Naive thymus-derived CD8-positive, alpha-beta T cell (primary cell): ENCODE measurements around the gene YTHDF1. TPM values are rescaled to one million over a fixed set of nuclear protein-coding genes. Genes with fewer than 3 reads are reported as not detected.

Source experiments
- ATAC-seq, 2 donors: fragments of 150-1000 bp; cut with Tn5 transposase in 1 of 2; sonication (Bioruptor Pico), chemical (Tn5 transposase) in 1 of 2; 1 replicate in 1 of 2; 2 replicates in 1 of 2; pipeline ENCODE4 v1.10.0; 2021; ENCODE audit warnings: mild to moderate bottlenecking in 2 of 2, moderate library complexity in 2 of 2
- POLR2A ChIA-PET: fragments of 350-600 bp; sonication (Branson Sonifier 250); formaldehyde crosslinking; loops from one replicate; lab custom pipeline; 2021; ENCODE audit warnings: antibody characterized with exemption; lab: Charles Lee
- DNase-seq, 10 donors: peaks; one replicate each; pipeline versions ENCODE4 v3.0.0 to v3.0.0-alpha.2; 2020 to 2022
- H3K27ac Mint-ChIP-seq, 10 donors: one replicate each; pipeline ENCODE4 v1.8.0; 2020 to 2022; ENCODE audit warnings: mild to moderate bottlenecking in 10 of 10, mixed read lengths in 10 of 10, moderate library complexity in 4 of 10, inconsistent platforms in 1 of 10
- H3K27me3 Mint-ChIP-seq, 5 donors: one replicate each; pipeline ENCODE4 v1.8.0; 2021 to 2022; ENCODE audit warnings: mixed read lengths in 5 of 5
- H3K36me3 Mint-ChIP-seq, 3 donors: one replicate each; pipeline ENCODE4 v1.8.0; 2020 to 2022; ENCODE audit warnings: mixed read lengths in 3 of 3, mild to moderate bottlenecking in 2 of 3, inconsistent platforms in 1 of 3
- H3K4me1 Mint-ChIP-seq, 4 donors: one replicate each; pipeline ENCODE4 v1.8.0; 2021 to 2022; ENCODE audit warnings: mixed read lengths in 4 of 4
- H3K4me3 Mint-ChIP-seq, 10 donors: one replicate each; pipeline ENCODE4 v1.8.0; 2020 to 2022; ENCODE audit warnings: mild to moderate bottlenecking in 10 of 10, mixed read lengths in 10 of 10, moderate library complexity in 6 of 10, inconsistent platforms in 1 of 10
- H3K9me3 Mint-ChIP-seq, 9 donors: one replicate each; pipeline ENCODE4 v1.8.0; 2020 to 2022; ENCODE audit warnings: mixed read lengths in 9 of 9, mild to moderate bottlenecking in 3 of 9, inconsistent platforms in 1 of 9, moderate library complexity in 1 of 9
- polyA plus RNA-seq, 3 donors: library from polyadenylated mRNA; unstranded; fragments of 300-500 nt; fragmentation: Illumina TruSeq; gene quantifications; one replicate each; pipeline ENCODE4 v1.2.3, GENCODE V29; 2021
- total RNA-seq, 8 experiments: library from RNA in 2 of 8; stranded (reverse) in 2 of 8; gene quantifications; one replicate each; pipeline ENCODE4 v1.2.3 and lab custom pipeline; 2021 to 2026

YTHDF1 gene
- total and polyA plus RNA-seq, 5 experiments from 2014 or later: 26.8 to 53.1 (median 46.6) TPM

DNA sequence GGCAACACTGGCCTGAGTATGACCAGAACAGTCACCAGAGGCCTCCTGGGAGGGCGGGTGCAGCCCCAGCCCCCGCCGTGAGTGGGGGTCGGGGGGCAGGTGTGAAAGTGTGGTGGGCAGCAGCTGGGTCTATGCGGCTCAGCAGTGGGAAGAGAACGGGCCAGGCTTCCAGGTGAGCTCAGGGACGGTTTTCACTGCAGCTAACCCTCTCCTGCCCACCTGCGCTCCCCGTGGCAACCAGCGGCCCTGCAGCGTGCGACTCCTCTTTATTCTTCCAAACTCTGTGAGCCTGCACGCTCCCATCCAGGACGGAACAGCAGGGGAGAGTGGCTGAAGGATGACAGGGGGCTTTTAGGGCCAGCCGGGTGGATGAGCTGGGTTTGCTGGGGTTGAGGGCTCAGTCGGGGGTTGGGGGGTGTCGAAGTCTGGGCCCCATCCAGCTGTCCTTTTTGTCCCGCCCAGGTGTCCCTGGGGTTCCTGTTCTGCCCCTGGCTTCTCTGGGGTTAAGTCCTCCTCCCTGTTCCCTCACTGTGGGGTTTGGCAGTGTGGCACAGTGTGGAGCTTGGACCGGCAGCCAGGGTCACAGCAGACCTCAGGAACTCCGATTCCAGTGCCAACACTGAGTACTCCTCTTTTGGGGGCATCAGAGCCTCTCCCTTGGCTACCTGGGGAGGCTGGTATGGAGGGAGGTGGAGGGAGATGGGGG is 18.9 kb upstream of the YTHDF1 start:
- peak overlapping the region in 7 of 10 donors; percentile 23 to 72 (median 60) for H3K4me3 Mint-ChIP-seq
- H3K9me3 Mint-ChIP-seq: no peaks in the 10 kb centered on the region
- peak overlapping the region in 6 of 10 donors; percentile 38 to 89 (median 62) for H3K27ac Mint-ChIP-seq
- peak; percentile 55 to 77 for ATAC-seq
- peak in 4 of 10 donors; percentile 19 to 44 (median 36) for DNase-seq
- H3K27me3 Mint-ChIP-seq: peaks cover 7 to 24% (median 16%) of the 10 kb centered on the region in 5 donors
- no peaks in the 10 kb centered on the region for H3K36me3 Mint-ChIP-seq
- peaks cover 5 to 30% (median 11%) of the 10 kb centered on the region in 4 donors for H3K4me1 Mint-ChIP-seq
- POLR2A ChIA-PET: interaction anchor here (0.7 kb wide), 1 partner anchor 12 kb away, joined by 3 read pairs; no protein-coding TSS in a partner anchor

GRCh38 chr20:63233924-63234323 is 18.0 kb upstream of the YTHDF1 start:
- no peaks in the 10 kb centered on the region for H3K36me3 Mint-ChIP-seq
- peak overlapping the region in 1 of 10 donors; percentile 5 for H3K27ac Mint-ChIP-seq
- DNase-seq (no peak), ATAC-seq (no peak)
- H3K27me3 Mint-ChIP-seq: peaks cover 10 to 33% (median 25%) of the 10 kb centered on the region in 5 donors
- POLR2A ChIA-PET: interaction anchor here (0.7 kb wide), 1 partner anchor 11 kb away, joined by 3 read pairs; no protein-coding TSS in a partner anchor
- no peaks in the 10 kb centered on the region for H3K9me3 Mint-ChIP-seq
- no peak overlapping the region for H3K4me3 Mint-ChIP-seq
- H3K4me1 Mint-ChIP-seq: peaks cover 5 to 30% (median 11%) of the 10 kb centered on the region in 4 donors

DNA sequence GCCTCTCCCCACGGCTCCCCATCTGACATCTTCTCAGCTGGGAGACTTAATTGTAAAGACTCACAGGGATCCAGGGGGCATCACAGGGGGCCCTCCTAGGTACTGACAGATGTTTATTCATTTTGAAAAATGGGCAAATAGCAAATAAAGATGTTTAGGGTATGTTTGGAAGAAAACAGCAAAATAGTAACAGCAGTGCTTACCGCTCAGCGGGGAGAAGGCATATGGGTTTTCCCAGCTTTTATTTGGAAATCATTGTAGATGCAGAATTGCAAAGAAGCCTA is 17.1 kb upstream of the YTHDF1 start:
- Mint-ChIP-seq H3K27ac (no peak overlapping the region), H3K27me3 (peaks cover 10 to 35% (median 29%) of the 10 kb centered on the region in 5 donors), H3K4me1 (peaks cover 5 to 30% (median 11%) of the 10 kb centered on the region in 4 donors), H3K9me3 (no peaks in the 10 kb centered on the region), H3K36me3 (no peaks in the 10 kb centered on the region), H3K4me3 (no peak overlapping the region)
- POLR2A ChIA-PET: no interaction called here
- ATAC-seq (no peak), DNase-seq (no peak)

DNA sequence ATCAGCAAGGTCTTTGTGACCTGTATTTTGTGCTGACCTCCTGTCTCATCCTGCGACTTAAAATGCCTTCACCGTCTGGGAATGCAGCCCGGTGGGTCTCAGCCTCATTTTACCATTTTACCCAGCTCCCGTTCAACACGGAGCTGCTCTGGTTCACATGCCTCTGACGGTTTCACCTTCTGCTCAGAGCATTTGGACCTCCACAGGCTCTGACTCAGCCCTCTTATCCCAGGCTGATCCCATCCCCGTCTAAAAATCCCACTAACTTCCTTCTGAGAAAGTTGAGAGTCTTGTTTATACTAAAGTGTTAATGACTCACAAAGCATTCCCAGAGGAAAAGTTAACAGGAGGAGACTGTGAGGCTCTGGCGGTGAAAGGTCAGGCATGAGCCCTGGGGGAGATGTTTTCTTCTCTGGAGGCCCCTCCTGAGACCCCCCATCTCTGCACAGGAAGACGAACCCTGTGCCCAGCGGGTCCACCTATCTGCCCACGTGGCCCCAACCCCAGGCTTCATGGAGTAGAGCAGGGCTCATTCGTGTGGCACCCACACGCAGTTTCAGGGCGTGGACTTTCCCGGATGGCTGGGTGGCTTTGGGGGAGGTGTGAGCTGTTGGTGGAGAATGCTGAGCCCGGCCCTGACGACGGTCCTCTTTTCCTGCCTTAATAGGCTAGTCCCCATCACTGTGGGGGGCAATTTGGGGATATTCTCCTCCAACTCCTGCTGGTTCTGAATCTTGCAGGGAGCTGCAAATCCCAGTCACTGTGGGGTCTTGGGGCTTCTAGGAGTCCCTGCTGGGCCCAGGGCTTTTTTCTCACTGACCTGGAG is 16.5 kb upstream of the YTHDF1 start:
- POLR2A ChIA-PET: no interaction called here
- Mint-ChIP-seq H3K36me3 (no peaks in the 10 kb centered on the region), H3K4me3 (no peak overlapping the region), H3K27ac (peak overlapping the region in 1 of 10 donors; percentile 12), H3K9me3 (no peaks in the 10 kb centered on the region), H3K27me3 (peaks cover 10 to 35% (median 29%) of the 10 kb centered on the region in 5 donors), H3K4me1 (peaks cover 5 to 29% (median 10%) of the 10 kb centered on the region in 4 donors)
- ATAC-seq (no peak), DNase-seq (no peak)

GRCh38 chr20:63230800-63231268 is 14.9 kb upstream of the YTHDF1 start:
- Mint-ChIP-seq H3K27ac (no peak overlapping the region), H3K27me3 (peaks cover 10 to 35% (median 29%) of the 10 kb centered on the region in 5 donors), H3K36me3 (no peaks in the 10 kb centered on the region), H3K9me3 (no peaks in the 10 kb centered on the region), H3K4me1 (peaks cover 4 to 20% (median 9%) of the 10 kb centered on the region in 4 donors), H3K4me3 (no peak overlapping the region)
- ATAC-seq (peak in 1 of 2 donors; percentile 46), DNase-seq (no peak)
- POLR2A ChIA-PET: no interaction called here

- DNase-seq: no peak
- peak overlapping the region in 1 of 10 donors; percentile 41 for H3K27ac Mint-ChIP-seq
- POLR2A ChIA-PET: no interaction called here
- no peak for ATAC-seq
- H3K4me1 Mint-ChIP-seq: peaks cover 0 to 7% (median 2%) of the 10 kb centered on the region in 4 donors
- no peaks in the 10 kb centered on the region for H3K9me3 Mint-ChIP-seq
- H3K27me3 Mint-ChIP-seq: peaks cover 10 to 35% (median 29%) of the 10 kb centered on the region in 5 donors
- no peaks in the 10 kb centered on the region for H3K36me3 Mint-ChIP-seq
- no peak overlapping the region for H3K4me3 Mint-ChIP-seq
Measured at GRCh38 chr20:63228806-63229205, 12.9 kb upstream of the YTHDF1 start.

- POLR2A ChIA-PET: no interaction called here
- no peaks in the 10 kb centered on the region for H3K36me3 Mint-ChIP-seq
- H3K27me3 Mint-ChIP-seq: peaks cover 10 to 36% (median 29%) of the 10 kb centered on the region in 5 donors
- H3K9me3 Mint-ChIP-seq: no peaks in the 10 kb centered on the region
- peak overlapping the region in 1 of 10 donors; percentile 21 for H3K27ac Mint-ChIP-seq
- H3K4me3 Mint-ChIP-seq: no peak overlapping the region
- ATAC-seq (no peak), DNase-seq (no peak)
- peaks cover 0 to 10% (median 4%) of the 10 kb centered on the region in 4 donors for H3K4me1 Mint-ChIP-seq
Measured at GRCh38 chr20:63227260-63227659, 11.3 kb upstream of the YTHDF1 start.

GRCh38 chr20:63226042-63226943 is 10.4 kb upstream of the YTHDF1 start:
- peaks cover 0 to 10% (median 4%) of the 10 kb centered on the region in 4 donors for H3K4me1 Mint-ChIP-seq
- POLR2A ChIA-PET: no interaction called here
- ATAC-seq: no peak
- DNase-seq: no peak
- no peak overlapping the region for H3K4me3 Mint-ChIP-seq
- H3K36me3 Mint-ChIP-seq: no peaks in the 10 kb centered on the region
- peaks cover 6 to 27% (median 23%) of the 10 kb centered on the region in 5 donors for H3K27me3 Mint-ChIP-seq
- H3K9me3 Mint-ChIP-seq: no peaks in the 10 kb centered on the region
- H3K27ac Mint-ChIP-seq: no peak overlapping the region

GRCh38 chr20:63225082-63225454 is 9.1 kb upstream of the YTHDF1 start:
- peaks cover 0 to 6% (median 2%) of the 10 kb centered on the region in 4 donors for H3K4me1 Mint-ChIP-seq
- ATAC-seq: no peak
- H3K27ac Mint-ChIP-seq: no peak overlapping the region
- H3K36me3 Mint-ChIP-seq: no peaks in the 10 kb centered on the region
- no peak overlapping the region for H3K4me3 Mint-ChIP-seq
- POLR2A ChIA-PET: no interaction called here
- H3K27me3 Mint-ChIP-seq: peaks cover 6 to 15% (median 12%) of the 10 kb centered on the region in 5 donors
- DNase-seq: no peak
- H3K9me3 Mint-ChIP-seq: no peaks in the 10 kb centered on the region

DNA sequence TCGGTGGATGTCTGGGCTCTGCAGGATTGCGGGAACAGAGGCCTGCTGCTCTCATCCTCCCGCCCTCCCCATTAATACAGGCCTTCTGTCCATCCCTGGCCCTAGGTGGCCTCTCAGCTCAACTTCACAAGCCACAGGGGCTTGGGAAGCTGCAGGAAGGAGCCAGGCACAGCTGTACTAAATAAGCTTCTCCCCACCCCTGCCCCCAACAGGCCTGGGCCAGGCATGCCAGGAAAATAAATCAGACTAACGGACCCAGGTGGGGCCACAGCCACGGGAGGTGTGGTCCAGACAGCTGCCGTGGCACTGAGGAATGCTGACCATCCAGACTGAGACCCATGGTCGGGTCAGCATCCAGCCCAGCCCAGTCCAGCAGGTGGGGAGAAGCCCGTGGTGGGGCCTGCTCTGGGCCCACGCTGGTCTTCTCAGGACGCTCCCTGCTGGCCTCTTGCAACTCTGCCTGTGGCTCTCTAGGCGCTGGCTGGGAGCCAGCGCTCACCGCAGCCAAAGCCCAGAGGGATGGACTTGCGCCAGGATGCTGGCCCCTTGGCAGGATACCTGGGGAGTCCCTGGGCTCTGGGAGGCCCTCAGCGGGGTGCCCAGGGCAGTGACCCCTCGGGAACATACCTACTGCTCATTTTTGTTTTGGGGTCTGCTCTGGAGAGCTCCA is 8.6 kb upstream of the YTHDF1 start:
- POLR2A ChIA-PET: no interaction called here
- DNase-seq: no peak
- no peak overlapping the region for H3K27ac Mint-ChIP-seq
- peaks cover 0 to 6% (median 2%) of the 10 kb centered on the region in 4 donors for H3K4me1 Mint-ChIP-seq
- H3K36me3 Mint-ChIP-seq: no peaks in the 10 kb centered on the region
- no peak overlapping the region for H3K4me3 Mint-ChIP-seq
- peaks cover 4 to 10% (median 7%) of the 10 kb centered on the region in 5 donors for H3K27me3 Mint-ChIP-seq
- H3K9me3 Mint-ChIP-seq: no peaks in the 10 kb centered on the region
- no peak for ATAC-seq

DNA sequence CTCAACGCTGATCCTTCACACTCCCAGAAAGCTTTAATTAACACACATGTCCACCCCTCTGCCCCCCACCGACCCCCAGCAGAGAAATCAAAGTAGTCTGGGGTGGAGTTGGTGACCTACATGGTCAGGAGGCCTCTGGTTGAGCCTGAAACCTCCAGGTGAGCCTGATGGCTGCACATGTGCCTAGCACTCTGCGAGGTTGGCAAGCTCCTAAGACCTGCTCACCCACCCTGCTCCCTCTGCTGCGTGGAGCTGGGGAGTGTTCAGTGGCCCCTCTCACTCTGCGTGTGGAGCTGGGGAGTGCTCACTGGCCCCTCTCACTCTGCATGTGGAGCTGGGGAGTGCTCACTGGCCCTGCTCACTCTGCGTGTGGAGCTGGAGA is 7.9 kb upstream of the YTHDF1 start:
- no peak for DNase-seq
- no peak overlapping the region for H3K4me3 Mint-ChIP-seq
- no peak for ATAC-seq
- peaks cover 2 to 3% (median 3%) of the 10 kb centered on the region in 5 donors for H3K27me3 Mint-ChIP-seq
- H3K27ac Mint-ChIP-seq: no peak overlapping the region
- H3K4me1 Mint-ChIP-seq: peaks cover 0 to 6% (median 2%) of the 10 kb centered on the region in 4 donors
- no peaks in the 10 kb centered on the region for H3K36me3 Mint-ChIP-seq
- no peaks in the 10 kb centered on the region for H3K9me3 Mint-ChIP-seq
- POLR2A ChIA-PET: no interaction called here
